Measurements from ENCODE around the gene UBE3B.

- TF ChIP-seq, protein P1, sequence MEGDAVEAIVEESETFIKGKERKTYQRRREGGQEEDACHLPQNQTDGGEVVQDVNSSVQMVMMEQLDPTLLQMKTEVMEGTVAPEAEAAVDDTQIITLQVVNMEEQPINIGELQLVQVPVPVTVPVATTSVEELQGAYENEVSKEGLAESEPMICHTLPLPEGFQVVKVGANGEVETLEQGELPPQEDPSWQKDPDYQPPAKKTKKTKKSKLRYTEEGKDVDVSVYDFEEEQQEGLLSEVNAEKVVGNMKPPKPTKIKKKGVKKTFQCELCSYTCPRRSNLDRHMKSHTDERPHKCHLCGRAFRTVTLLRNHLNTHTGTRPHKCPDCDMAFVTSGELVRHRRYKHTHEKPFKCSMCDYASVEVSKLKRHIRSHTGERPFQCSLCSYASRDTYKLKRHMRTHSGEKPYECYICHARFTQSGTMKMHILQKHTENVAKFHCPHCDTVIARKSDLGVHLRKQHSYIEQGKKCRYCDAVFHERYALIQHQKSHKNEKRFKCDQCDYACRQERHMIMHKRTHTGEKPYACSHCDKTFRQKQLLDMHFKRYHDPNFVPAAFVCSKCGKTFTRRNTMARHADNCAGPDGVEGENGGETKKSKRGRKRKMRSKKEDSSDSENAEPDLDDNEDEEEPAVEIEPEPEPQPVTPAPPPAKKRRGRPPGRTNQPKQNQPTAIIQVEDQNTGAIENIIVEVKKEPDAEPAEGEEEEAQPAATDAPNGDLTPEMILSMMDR (IDR thresholded peaks at IDR 0.05), result no peak
- TF ChIP-seq EP300 (IDR thresholded peaks at IDR 0.05), result peak; percentile 30
These were observed 95.8 kb downstream of the UBE3B start, which contains the start of the genes MMAB and MVK for GRCh38 chr12:109573029-109573913.
